Measurements from ENCODE around the gene IQGAP2.

DNA sequence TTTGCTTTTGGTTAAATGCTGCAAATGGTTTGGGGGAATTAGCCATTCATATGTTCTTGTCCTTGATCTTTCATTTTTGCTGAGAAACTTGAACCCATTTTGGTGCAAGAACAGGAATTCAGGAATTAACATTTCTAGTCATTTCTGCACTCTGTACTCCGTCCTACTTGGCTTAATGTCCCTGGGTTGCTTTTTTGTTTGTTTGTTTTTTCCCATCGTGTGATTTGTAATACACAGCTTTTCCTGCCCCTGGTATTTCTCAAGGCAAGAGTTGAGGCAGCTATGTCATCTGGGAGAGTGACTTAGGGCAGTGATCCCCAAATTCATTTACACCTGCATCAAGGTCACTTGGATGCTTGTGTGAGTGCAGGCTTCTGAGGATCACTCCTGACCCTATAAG is 71.3 kb downstream of the IQGAP2 start:
- TF ChIP-seq, protein P1, sequence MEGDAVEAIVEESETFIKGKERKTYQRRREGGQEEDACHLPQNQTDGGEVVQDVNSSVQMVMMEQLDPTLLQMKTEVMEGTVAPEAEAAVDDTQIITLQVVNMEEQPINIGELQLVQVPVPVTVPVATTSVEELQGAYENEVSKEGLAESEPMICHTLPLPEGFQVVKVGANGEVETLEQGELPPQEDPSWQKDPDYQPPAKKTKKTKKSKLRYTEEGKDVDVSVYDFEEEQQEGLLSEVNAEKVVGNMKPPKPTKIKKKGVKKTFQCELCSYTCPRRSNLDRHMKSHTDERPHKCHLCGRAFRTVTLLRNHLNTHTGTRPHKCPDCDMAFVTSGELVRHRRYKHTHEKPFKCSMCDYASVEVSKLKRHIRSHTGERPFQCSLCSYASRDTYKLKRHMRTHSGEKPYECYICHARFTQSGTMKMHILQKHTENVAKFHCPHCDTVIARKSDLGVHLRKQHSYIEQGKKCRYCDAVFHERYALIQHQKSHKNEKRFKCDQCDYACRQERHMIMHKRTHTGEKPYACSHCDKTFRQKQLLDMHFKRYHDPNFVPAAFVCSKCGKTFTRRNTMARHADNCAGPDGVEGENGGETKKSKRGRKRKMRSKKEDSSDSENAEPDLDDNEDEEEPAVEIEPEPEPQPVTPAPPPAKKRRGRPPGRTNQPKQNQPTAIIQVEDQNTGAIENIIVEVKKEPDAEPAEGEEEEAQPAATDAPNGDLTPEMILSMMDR (IDR thresholded peaks at IDR 0.05): no peak
- TF ChIP-seq POLR2A (IDR thresholded peaks at IDR 0.05): no peak
